Uterus (tissue), 4 donors: ENCODE results near the gene PTPRN2. TPM values are rescaled to one million over a fixed set of nuclear protein-coding genes. Genes with fewer than 3 reads are reported as not detected.

Experiments used
- DNase-seq, 2 donors: peaks; one replicate each; pipeline ENCODE4 v3.0.0-alpha.2; 2019 to 2020
- H3K27ac ChIP-seq, 2 donors: fragments of 200-600 bp; sonication (generic); 1 replicate in 1 of 2; 2 replicates in 1 of 2; pipeline ENCODE4 v1.5.1; 2016 to 2018
- H3K27me3 ChIP-seq, 2 donors: fragments of 200-600 bp; sonication (generic); one replicate each; pipeline ENCODE4 v1.5.1; 2018 to 2019; ENCODE audit warnings: control low read depth in 1 of 2
- H3K36me3 ChIP-seq, 2 donors: fragments of 200-600 bp; sonication (generic); one replicate each; pipeline ENCODE4 v1.5.1; 2019; ENCODE audit warnings: control low read depth in 1 of 2
- H3K4me1 ChIP-seq, 2 donors: fragments of 200-600 bp; sonication (generic); one replicate each; pipeline ENCODE4 v1.5.1; 2018 to 2019; ENCODE audit warnings: control low read depth in 1 of 2
- H3K4me3 ChIP-seq, 2 donors: fragments of 200-600 bp; sonication (generic); 1 replicate in 1 of 2; 2 replicates in 1 of 2; pipeline ENCODE4 v1.5.1; 2018 to 2019; ENCODE audit warnings: mild to moderate bottlenecking in 1 of 2
- H3K9me3 ChIP-seq, 2 donors: fragments of 200-600 bp; sonication (generic); one replicate each; pipeline ENCODE4 v1.5.1; 2019; ENCODE audit warnings: control low read depth in 1 of 2
- POLR2A ChIP-seq, 2 donors: fragments of 450-650 bp; IDR thresholded peaks; one replicate each; pipeline ENCODE4 v1.6.1; 2016; ENCODE audit warnings: antibody characterized with exemption in 2 of 2, mild to moderate bottlenecking in 1 of 2, moderate library complexity in 1 of 2
- intact Hi-C: fragments of 100-400 bp; cut with DNase I; formaldehyde crosslinking; loops from one replicate; pipeline ENCODE4 v1.15.1; 2023; ENCODE audit warnings: low total_unique reads
- total RNA-seq, 4 donors: library from RNA; depleted of rRNA in 3 of 4; stranded (reverse); fragments of >200 nt in 3 of 4; gene quantifications; one replicate each; pipeline versions ENCODE4 v1.1.0 to v1.2.4, GENCODE V29; 2014 to 2023
- TF ChIP-seq, protein P1 (sequence below), 4 experiments: fragments of 200-600 bp in 2 of 4; fragments of 450-650 bp in 2 of 4; sonication (generic) in 2 of 4; IDR thresholded peaks; one replicate each; pipeline ENCODE4 v1.5.1; 2016 to 2019; ENCODE audit warnings: antibody characterized with exemption in 4 of 4, mild to moderate bottlenecking in 2 of 4, moderate library complexity in 1 of 4
- donor health status: DM: yes; HTN: yes; CAD: no.

Gene PTPRN2
- total RNA-seq, 4 donors from 2014 or later = 1.2 to 5.2 (median 2.3) TPM

- Histone ChIP-seq H3K4me1 (no peaks in the 10 kb centered on the region), H3K9me3 (no peaks in the 10 kb centered on the region), H3K27me3 (no peaks in the 10 kb centered on the region), H3K4me3 (no peak overlapping the region), H3K36me3 (no peaks in the 10 kb centered on the region), H3K27ac (no peak overlapping the region)
- TF ChIP-seq, protein P1, sequence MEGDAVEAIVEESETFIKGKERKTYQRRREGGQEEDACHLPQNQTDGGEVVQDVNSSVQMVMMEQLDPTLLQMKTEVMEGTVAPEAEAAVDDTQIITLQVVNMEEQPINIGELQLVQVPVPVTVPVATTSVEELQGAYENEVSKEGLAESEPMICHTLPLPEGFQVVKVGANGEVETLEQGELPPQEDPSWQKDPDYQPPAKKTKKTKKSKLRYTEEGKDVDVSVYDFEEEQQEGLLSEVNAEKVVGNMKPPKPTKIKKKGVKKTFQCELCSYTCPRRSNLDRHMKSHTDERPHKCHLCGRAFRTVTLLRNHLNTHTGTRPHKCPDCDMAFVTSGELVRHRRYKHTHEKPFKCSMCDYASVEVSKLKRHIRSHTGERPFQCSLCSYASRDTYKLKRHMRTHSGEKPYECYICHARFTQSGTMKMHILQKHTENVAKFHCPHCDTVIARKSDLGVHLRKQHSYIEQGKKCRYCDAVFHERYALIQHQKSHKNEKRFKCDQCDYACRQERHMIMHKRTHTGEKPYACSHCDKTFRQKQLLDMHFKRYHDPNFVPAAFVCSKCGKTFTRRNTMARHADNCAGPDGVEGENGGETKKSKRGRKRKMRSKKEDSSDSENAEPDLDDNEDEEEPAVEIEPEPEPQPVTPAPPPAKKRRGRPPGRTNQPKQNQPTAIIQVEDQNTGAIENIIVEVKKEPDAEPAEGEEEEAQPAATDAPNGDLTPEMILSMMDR (IDR thresholded peaks at IDR 0.05) = no peak
- TF ChIP-seq POLR2A (IDR thresholded peaks at IDR 0.05) = no peak
- intact Hi-C loops = no loop called here
- no peak for DNase-seq
Measured at GRCh38 chr7:157526005-157526912, 1061.4 kb downstream of the PTPRN2 start.

GRCh38 chr7:157525491-157525915, 1062.1 kb downstream of the PTPRN2 start:
- Histone ChIP-seq H3K36me3 (no peaks in the 10 kb centered on the region), H3K27ac (no peak overlapping the region), H3K4me1 (no peaks in the 10 kb centered on the region), H3K4me3 (no peak overlapping the region), H3K9me3 (no peaks in the 10 kb centered on the region), H3K27me3 (no peaks in the 10 kb centered on the region)
- intact Hi-C loops = no loop called here
- no peak for DNase-seq
- no peak for TF ChIP-seq POLR2A (IDR thresholded peaks at IDR 0.05)
- TF ChIP-seq, protein P1 (IDR thresholded peaks at IDR 0.05) = no peak

GRCh38 chr7:157524731-157525130, 1062.9 kb downstream of the PTPRN2 start:
- H3K9me3 ChIP-seq = no peaks in the 10 kb centered on the region
- H3K27me3 ChIP-seq = no peaks in the 10 kb centered on the region
- H3K4me3 ChIP-seq = no peak overlapping the region
- H3K36me3 ChIP-seq = no peaks in the 10 kb centered on the region
- no peak for DNase-seq
- intact Hi-C loops = no loop called here
- TF ChIP-seq, protein P1 (IDR thresholded peaks at IDR 0.05) = no peak
- TF ChIP-seq POLR2A (IDR thresholded peaks at IDR 0.05) = no peak
- no peak overlapping the region for H3K27ac ChIP-seq
- H3K4me1 ChIP-seq = no peaks in the 10 kb centered on the region

DNA sequence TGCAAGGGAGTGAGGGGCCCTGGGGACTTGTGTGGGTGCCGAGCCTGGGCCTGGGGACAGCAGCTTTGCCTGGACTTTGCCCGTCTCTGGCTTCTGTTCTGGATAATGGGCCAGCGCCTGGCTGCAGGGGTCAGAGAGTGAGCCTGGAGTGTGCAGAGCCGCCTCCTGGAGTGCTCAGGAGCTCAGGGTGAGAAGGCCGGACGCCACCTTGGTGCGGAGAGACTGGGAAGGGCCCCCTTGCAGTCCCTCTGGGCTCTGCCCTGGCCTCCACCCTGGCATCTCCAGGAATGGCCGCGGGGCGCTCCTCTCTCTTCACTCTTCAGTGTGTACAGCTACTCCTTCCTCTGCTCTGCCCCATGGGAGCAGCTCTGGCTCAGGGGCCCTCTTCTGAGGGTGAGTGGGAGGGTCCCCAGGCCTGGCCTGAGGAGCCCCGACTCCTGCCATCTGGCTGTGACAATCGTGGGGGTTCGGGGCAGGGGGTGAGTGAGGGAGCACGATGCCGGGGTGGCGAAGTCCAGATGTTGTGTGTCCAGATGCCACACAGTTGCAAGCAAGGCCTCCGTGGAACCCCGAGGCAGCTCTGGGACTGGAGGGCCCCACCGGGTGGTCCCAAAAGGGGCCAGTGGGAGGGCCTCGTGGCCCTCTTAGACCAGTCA, 1063.7 kb downstream of the PTPRN2 start:
- H3K27ac ChIP-seq = no peak overlapping the region
- DNase-seq = no peak
- H3K36me3 ChIP-seq = no peaks in the 10 kb centered on the region
- H3K27me3 ChIP-seq = no peaks in the 10 kb centered on the region
- no peaks in the 10 kb centered on the region for H3K9me3 ChIP-seq
- no peaks in the 10 kb centered on the region for H3K4me1 ChIP-seq
- no peak for TF ChIP-seq POLR2A (IDR thresholded peaks at IDR 0.05)
- TF ChIP-seq, protein P1 (IDR thresholded peaks at IDR 0.05) = no peak
- no peak overlapping the region for H3K4me3 ChIP-seq
- intact Hi-C loops = no loop called here

- Histone ChIP-seq H3K36me3 (no peaks in the 10 kb centered on the region), H3K27ac (no peak overlapping the region), H3K4me3 (no peak overlapping the region), H3K27me3 (no peaks in the 10 kb centered on the region), H3K4me1 (no peaks in the 10 kb centered on the region), H3K9me3 (no peaks in the 10 kb centered on the region)
- no peak for DNase-seq
- TF ChIP-seq, protein P1 (IDR thresholded peaks at IDR 0.05) = no peak
- TF ChIP-seq POLR2A (IDR thresholded peaks at IDR 0.05) = no peak
- intact Hi-C loops = no loop called here
Measured at GRCh38 chr7:157523371-157523765, 1064.3 kb downstream of the PTPRN2 start.
